ENCODE results near the gene NT5DC4.

Gene NT5DC4

GRCh38 chr2:112757265-112757664 lies 36.4 kb downstream of the NT5DC4 start:
- no peak for DNase-seq

- no peak for DNase-seq
Observed at GRCh38 chr2:112758711-112759110, 37.9 kb downstream of the NT5DC4 start.

- DNase-seq, result no peak
Observed at GRCh38 chr2:112760149-112760548, 39.3 kb downstream of the NT5DC4 start.

GRCh38 chr2:112762276-112762675 lies 41.5 kb downstream of the NT5DC4 start:
- no peak for DNase-seq

- peak; percentile 99 for DNase-seq
Observed at GRCh38 chr2:112764071-112765044, 43.5 kb downstream of the NT5DC4 start, which contains the start of gene CKAP2L. Gene CKAP2L, minus strand, starts transcription at chr2:112764609. Its CDS starts 11 bp downstream, at chr2:112764598.

- no peak for DNase-seq
Observed at GRCh38 chr2:112765251-112765650, 44.4 kb downstream of the NT5DC4 start.

GRCh38 chr2:112767693-112768330 lies 47.0 kb downstream of the NT5DC4 start:
- no peak for DNase-seq

- DNase-seq, result no peak
Observed at GRCh38 chr2:112768432-112768831, 47.6 kb downstream of the NT5DC4 start.

- no peak for DNase-seq
Observed at GRCh38 chr2:112772322-112772721, 51.5 kb downstream of the NT5DC4 start.

- no peak for DNase-seq
Observed at GRCh38 chr2:112772911-112773475, 52.2 kb downstream of the NT5DC4 start.

GRCh38 chr2:112773556-112773955 lies 52.7 kb downstream of the NT5DC4 start:
- no peak for DNase-seq

- no peak for DNase-seq
Observed at GRCh38 chr2:112774536-112775285, 53.9 kb downstream of the NT5DC4 start.

GRCh38 chr2:112776113-112776512 lies 55.3 kb downstream of the NT5DC4 start:
- no peak for DNase-seq

- DNase-seq, result no peak
Observed at GRCh38 chr2:112777036-112777435, 56.2 kb downstream of the NT5DC4 start.

- DNase-seq, result no peak
Observed at GRCh38 chr2:112779598-112779997, 58.8 kb downstream of the NT5DC4 start.

GRCh38 chr2:112782234-112782799 lies 61.5 kb downstream of the NT5DC4 start:
- no peak for DNase-seq

- no peak for DNase-seq
Observed at GRCh38 chr2:112783187-112783714, 62.4 kb downstream of the NT5DC4 start.

GRCh38 chr2:112784199-112785189 lies 63.7 kb downstream of the NT5DC4 start, which contains the start of gene IL1A:
Gene IL1A, minus strand, starts transcription at chr2:112784493. Its CDS starts 723 bp downstream, at chr2:112783770.
- no peak for DNase-seq

GRCh38 chr2:112787294-112787693 lies 66.5 kb downstream of the NT5DC4 start:
- no peak for DNase-seq

GRCh38 chr2:112787729-112788393 lies 67.0 kb downstream of the NT5DC4 start:
- DNase-seq, result no peak

All from NCI-H146 (cell line).